Right lobe of liver (tissue), 6 donors: ENCODE results near the gene MYO7B. TPM values are rescaled to one million over a fixed set of nuclear protein-coding genes. Genes with fewer than 3 reads are reported as not detected.

Experiments used
- ATAC-seq, 4 donors: fragments of 200-7000 bp; cut with Tn5 transposase; one replicate each; pipeline ENCODE4 v1.9.1; 2020; ENCODE audit warnings: mild to moderate bottlenecking in 4 of 4, moderate library complexity in 4 of 4
- DNase-seq, 3 donors: peaks; one replicate each; pipeline ENCODE4 v3.0.0-alpha.2; 2020
- H3K27ac ChIP-seq, 3 donors: fragments of 200-600 bp; one replicate each; pipeline ENCODE4 v1.8.0; 2022
- H3K27me3 ChIP-seq, 2 donors: fragments of 200-600 bp; one replicate each; pipeline ENCODE4 v1.8.0; 2022
- H3K36me3 ChIP-seq, 4 donors: fragments of 200-600 bp; sonication (generic) in 1 of 4; one replicate each; pipeline versions ENCODE4 v1.5.1 to v1.8.0; 2017 to 2022; ENCODE audit warnings: control low read depth in 1 of 4
- H3K4me1 ChIP-seq, 4 donors: fragments of 200-600 bp; sonication (generic) in 1 of 4; one replicate each; pipeline versions ENCODE4 v1.5.1 to v1.8.0; 2017 to 2022; ENCODE audit warnings: control low read depth in 1 of 4
- H3K4me3 ChIP-seq, 3 donors: fragments of 200-600 bp; one replicate each; pipeline ENCODE4 v1.8.0; 2022
- H3K9me3 ChIP-seq, 4 donors: fragments of 200-600 bp; sonication (generic) in 1 of 4; one replicate each; pipeline versions ENCODE4 v1.5.1 to v1.8.0; 2017 to 2022; ENCODE audit warnings: control low read depth in 1 of 4
- CTCF ChIP-seq, 4 donors: fragments of 200-600 bp in 3 of 4; fragments of 450-650 bp in 1 of 4; IDR thresholded peaks; one replicate each; pipeline versions ENCODE4 v1.5.1 to v1.8.0; 2016 to 2022; ENCODE audit warnings: antibody characterized with exemption in 4 of 4, mild to moderate bottlenecking in 2 of 4
- POLR2A ChIP-seq: fragments of 450-650 bp; IDR thresholded peaks from one replicate; pipeline ENCODE4 v1.6.1; 2017; ENCODE audit warnings: antibody characterized with exemption, mild to moderate bottlenecking
- WGBS: methylation state at CpG from one replicate; pipeline ENCODE4 v1.1.6; 2018; ENCODE audit warnings: low coverage, low lambda C conversion rate; ENCODE audit not compliant: insufficient coverage; ENCODE audit errors: missing lambda C conversion rate; 5-methylcytosine and 5-hydroxymethylcytosine counted together
- intact Hi-C, 2 donors: fragments of 100-400 bp; cut with DNase I; formaldehyde crosslinking; loops; one replicate each; pipeline versions ENCODE4 v1.11.2 to v1.14.1; 2022
- total RNA-seq, 6 experiments: library from RNA; depleted of rRNA in 2 of 6; stranded (reverse); fragments of >200 nt in 2 of 6; fragmentation: NEBNext Ultra II Directional in 3 of 6; extraction: Animal tissue kit (Norgen Biotek cat#: 25700) in 3 of 6; gene quantifications; one replicate each; pipeline versions ENCODE4 v1.1.0 to v1.2.4, GENCODE V29; 2016 to 2023
- donor health status: DM: no; HTN: yes; CAD: no.
- donor health status: DM: no; HTN: no; CAD: no.
- donor health status: DM: no; HTN: no; CAD: no.
- donor health status: DM: no; HTN: yes; CAD: no.
- donor health status: DM: no; HTN: yes; CAD: no.

Gene MYO7B
- total RNA-seq, 6 experiments from 2014 or later: 0.21 to 2.7 (median 0.37) TPM; not detected in 1

- Histone ChIP-seq H3K27ac (no peak overlapping the region), H3K27me3 (no peaks in the 10 kb centered on the region), H3K36me3 (no peaks in the 10 kb centered on the region), H3K4me1 (no peaks in the 10 kb centered on the region), H3K9me3 (no peaks in the 10 kb centered on the region), H3K4me3 (no peak overlapping the region)
- intact Hi-C loops: no loop called here
- no peak for TF ChIP-seq CTCF (IDR thresholded peaks at IDR 0.05)
- no peak for TF ChIP-seq POLR2A
- WGBS: 73% methylated on average over 4 of the region's 12 CpGs
- no peak for ATAC-seq
- DNase-seq: peak in 1 of 3 donors; percentile 21
Measured at GRCh38 chr2:127626175-127626574, 90.7 kb downstream of the MYO7B start.

GRCh38 chr2:127626917-127627739 is 91.6 kb downstream of the MYO7B start:
- H3K27me3 ChIP-seq: no peaks in the 10 kb centered on the region
- ATAC-seq: no peak
- no peaks in the 10 kb centered on the region for H3K9me3 ChIP-seq
- no peak overlapping the region for H3K4me3 ChIP-seq
- DNase-seq: peak in 2 of 3 donors; percentile 12 to 46
- 70% methylated on average over 7 of the region's 28 CpGs for WGBS
- no peaks in the 10 kb centered on the region for H3K4me1 ChIP-seq
- no peaks in the 10 kb centered on the region for H3K36me3 ChIP-seq
- H3K27ac ChIP-seq: no peak overlapping the region
- TF ChIP-seq CTCF (IDR thresholded peaks at IDR 0.05): no peak
- intact Hi-C loops: no loop called here

GRCh38 chr2:127627740-127628571 is 92.5 kb downstream of the MYO7B start:
- H3K4me3 ChIP-seq: no peak overlapping the region
- no peak for ATAC-seq
- H3K27me3 ChIP-seq: no peaks in the 10 kb centered on the region
- no peaks in the 10 kb centered on the region for H3K36me3 ChIP-seq
- 50% methylated on average over 2 of the region's 18 CpGs for WGBS
- peak in 2 of 3 donors; percentile 14 to 40 for DNase-seq
- H3K9me3 ChIP-seq: no peaks in the 10 kb centered on the region
- TF ChIP-seq POLR2A: no peak
- intact Hi-C loops: no loop called here
- H3K27ac ChIP-seq: no peak overlapping the region
- H3K4me1 ChIP-seq: no peaks in the 10 kb centered on the region

- Histone ChIP-seq H3K9me3 (no peaks in the 10 kb centered on the region), H3K4me1 (no peaks in the 10 kb centered on the region), H3K36me3 (no peaks in the 10 kb centered on the region), H3K4me3 (no peak overlapping the region), H3K27me3 (no peaks in the 10 kb centered on the region), H3K27ac (no peak overlapping the region)
- DNase-seq (peak in 1 of 3 donors; percentile 30), ATAC-seq (no peak)
- WGBS: 64% methylated on average over 5 of the region's 17 CpGs
- intact Hi-C loops: no loop called here
- TF ChIP-seq POLR2A (no peak), CTCF (IDR thresholded peaks at IDR 0.05) (no peak)
Measured at GRCh38 chr2:127628767-127629614, 93.5 kb downstream of the MYO7B start.
